Measurements from ENCODE around the gene ZNRF2.

ZNRF2 gene

DNA sequence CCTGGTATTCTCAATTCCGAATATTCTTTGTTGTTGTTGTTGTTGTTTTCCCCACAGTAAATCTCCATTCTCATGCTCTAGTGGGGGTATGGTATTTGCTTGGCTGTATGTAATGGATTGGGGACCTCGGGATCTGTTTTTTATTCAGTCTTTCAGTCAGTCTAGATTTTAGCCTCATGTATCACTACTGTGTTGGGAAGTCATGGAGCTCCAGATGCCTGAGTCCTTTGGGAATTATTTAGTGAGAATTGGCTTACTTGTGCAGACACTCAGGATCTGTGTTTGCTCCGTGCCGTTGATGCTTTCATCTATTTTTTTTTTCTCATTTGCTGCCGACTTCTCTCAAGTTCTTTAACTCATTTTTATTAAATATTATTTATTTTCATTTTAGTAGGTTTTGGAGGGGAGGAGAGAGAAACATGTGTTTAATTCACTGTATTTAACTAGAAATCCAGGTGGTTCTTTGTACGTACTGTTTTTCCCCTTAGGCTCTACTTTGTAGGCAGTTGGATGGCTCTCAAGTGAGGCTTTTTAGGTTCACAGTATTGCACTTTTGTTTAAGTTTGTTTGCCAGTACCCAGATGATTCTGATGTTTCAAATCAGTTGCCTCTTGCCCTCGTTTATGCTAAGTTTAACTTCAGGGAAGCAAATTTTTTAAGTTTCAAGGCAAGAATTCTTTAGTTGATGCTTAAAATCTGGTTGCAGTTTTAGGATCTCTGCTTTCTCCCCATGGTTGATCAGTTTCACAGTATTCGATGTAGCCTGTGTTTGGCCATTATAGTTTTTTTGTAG is 36.9 kb downstream of the ZNRF2 start:
- DNase-seq (ENCODE audit: low spot score), result no peak
- TF ChIP-seq, protein P1, sequence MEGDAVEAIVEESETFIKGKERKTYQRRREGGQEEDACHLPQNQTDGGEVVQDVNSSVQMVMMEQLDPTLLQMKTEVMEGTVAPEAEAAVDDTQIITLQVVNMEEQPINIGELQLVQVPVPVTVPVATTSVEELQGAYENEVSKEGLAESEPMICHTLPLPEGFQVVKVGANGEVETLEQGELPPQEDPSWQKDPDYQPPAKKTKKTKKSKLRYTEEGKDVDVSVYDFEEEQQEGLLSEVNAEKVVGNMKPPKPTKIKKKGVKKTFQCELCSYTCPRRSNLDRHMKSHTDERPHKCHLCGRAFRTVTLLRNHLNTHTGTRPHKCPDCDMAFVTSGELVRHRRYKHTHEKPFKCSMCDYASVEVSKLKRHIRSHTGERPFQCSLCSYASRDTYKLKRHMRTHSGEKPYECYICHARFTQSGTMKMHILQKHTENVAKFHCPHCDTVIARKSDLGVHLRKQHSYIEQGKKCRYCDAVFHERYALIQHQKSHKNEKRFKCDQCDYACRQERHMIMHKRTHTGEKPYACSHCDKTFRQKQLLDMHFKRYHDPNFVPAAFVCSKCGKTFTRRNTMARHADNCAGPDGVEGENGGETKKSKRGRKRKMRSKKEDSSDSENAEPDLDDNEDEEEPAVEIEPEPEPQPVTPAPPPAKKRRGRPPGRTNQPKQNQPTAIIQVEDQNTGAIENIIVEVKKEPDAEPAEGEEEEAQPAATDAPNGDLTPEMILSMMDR (IDR thresholded peaks at IDR 0.05; ENCODE audit: extremely low read depth, missing control alignments), result no peak

DNA sequence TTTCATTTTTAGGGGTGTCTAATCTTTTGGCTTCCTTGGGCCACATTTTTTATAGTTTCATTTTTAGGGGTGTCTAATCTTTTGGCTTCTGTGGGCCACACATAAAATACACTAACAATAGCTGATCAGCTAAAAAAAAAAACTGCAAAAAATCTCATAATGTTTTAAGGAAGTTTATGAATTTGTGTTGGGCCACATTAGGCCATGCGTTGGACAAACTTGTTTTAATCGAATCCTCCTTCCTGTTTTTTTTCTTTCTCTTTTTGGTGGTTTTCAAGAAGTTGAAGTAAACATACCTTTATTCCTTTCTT is 37.4 kb downstream of the ZNRF2 start:
- TF ChIP-seq, protein P1 (IDR thresholded peaks at IDR 0.05; ENCODE audit: extremely low read depth, missing control alignments), result no peak
- DNase-seq (ENCODE audit: low spot score), result no peak

DNA sequence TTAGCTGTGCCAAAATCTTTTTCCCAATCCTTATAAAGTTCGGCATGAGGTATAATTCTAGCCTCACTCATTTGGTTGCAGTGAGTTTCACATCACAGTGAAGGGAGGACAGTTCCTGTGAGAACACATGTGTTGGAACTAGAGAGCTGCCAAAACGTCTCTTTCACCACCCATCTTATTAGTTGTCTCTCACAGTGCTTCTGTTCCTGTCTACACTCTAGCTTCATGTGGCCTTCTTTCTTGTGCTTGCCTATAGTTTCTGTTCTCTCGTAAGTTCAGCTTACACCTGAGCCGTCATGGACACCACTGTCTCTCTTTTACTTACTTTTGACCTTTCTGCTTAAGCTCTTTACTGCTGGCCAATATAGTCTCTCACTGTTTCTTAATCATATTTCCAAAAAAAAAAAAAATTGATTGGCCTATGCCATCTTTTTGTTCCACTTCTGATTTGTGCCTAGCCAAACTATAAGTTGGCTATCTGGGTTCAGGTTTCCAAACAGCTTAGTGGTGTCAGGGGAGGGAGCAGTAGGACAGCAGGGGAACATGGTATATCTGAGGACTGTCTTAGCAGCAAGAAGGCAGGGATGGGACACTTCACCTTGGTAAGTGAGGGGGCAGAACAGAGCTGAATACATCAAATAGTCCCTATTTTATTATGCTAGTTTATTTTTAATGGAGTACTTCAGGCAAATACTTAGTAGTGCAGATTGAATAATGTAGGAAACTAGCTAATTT is 38.0 kb downstream of the ZNRF2 start:
- TF ChIP-seq, protein P1 (IDR thresholded peaks at IDR 0.05; ENCODE audit: extremely low read depth, missing control alignments), result no peak

DNA sequence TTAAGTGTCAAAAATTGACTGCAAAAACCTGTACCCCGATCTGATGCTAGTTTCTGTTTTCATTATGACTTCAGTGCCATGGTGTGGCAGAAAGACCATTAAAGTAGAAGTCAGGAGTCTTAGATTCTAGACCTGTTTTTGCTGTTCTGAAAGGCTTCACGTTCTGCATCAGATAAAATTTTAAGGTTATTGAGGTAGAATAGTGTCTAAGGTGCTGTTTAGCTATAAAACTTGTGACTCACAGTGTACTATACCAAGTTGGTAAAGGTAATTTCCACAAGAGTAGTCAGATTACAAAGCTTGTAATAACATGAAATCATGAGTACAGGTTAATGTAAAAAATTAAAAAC is 38.6 kb downstream of the ZNRF2 start:
- TF ChIP-seq, protein P1 (IDR thresholded peaks at IDR 0.05; ENCODE audit: extremely low read depth, missing control alignments), result no peak
- DNase-seq (ENCODE audit: low spot score), result peak; percentile 14

More for the DNA sequence above, 38.0 kb downstream of the ZNRF2 start:
- DNase-seq (ENCODE audit: low spot score), result peak; percentile 33

DNA sequence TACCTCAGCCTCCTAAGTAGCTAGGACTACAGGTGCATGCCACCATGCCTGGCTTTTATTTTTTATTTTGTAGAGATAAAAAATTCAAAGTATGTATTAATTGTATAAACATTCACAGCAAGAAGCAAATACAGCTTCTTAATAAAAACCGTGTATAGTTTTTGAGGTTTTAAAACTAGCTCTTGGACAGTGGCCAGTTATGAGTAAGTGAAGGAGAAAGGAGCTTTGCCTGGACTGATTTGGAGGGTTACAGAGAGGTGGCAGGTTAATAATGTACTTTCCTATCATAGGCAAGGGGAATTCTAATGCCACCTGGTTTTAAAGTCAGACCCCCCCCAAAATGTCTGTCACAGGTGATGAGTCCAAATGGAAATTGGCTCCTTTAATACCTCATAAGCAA is 43.4 kb downstream of the ZNRF2 start:
- TF ChIP-seq, protein P1 (IDR thresholded peaks at IDR 0.05; ENCODE audit: extremely low read depth, missing control alignments), result no peak
- no peak for DNase-seq (ENCODE audit: low spot score)

DNA sequence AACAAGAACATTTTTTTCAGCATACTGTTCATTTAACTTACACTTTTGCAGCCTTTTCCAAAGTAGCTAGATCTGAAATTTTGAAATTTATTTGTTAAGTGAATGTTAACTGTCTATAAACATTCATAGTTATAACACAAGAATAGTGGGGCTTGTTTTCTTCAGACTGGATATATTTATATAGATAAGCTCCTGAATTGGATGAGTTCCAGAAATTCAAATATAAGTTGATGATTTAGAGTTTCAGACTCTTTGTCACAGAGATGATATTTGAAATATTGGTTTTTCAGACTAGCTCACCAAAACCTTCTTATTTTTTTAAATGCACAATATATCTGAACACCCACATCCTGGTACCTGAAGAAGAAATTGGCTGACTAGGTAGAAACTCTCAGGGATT is 44.0 kb downstream of the ZNRF2 start:
- TF ChIP-seq, protein P1 (IDR thresholded peaks at IDR 0.05; ENCODE audit: extremely low read depth, missing control alignments), result no peak
- no peak for DNase-seq (ENCODE audit: low spot score)

DNA sequence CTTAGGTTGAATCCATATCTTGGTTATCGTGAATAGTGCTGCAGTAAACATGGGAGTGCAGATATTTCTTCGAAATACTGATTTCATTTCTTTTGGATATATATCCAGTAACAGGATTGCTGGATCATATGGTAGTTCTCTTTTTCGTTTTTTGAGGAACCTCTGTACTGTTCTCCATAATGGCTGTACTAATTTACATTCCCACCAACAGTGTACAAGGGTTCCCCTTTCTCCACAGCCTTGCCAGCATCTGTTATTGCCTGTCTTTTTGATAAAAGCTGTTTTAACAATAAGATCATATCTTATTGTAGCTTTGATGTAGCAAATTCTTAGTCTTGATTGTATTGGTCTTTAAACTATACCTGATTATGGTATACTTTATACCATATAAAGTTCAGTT is 45.3 kb downstream of the ZNRF2 start:
- TF ChIP-seq, protein P1 (IDR thresholded peaks at IDR 0.05; ENCODE audit: extremely low read depth, missing control alignments), result no peak

More for the DNA sequence above, 45.3 kb downstream of the ZNRF2 start:
- no peak for DNase-seq (ENCODE audit: low spot score)
